Activated T-cell treated with anti-CD3 and anti-CD28 coated beads for 1 hour (primary cell): Measurements from ENCODE around the gene SPN.
"Not testable (repeated sequence)": the region's sequence is repeated elsewhere in the genome, so short reads cannot be mapped to it uniquely, and the experiment has no call there.

Experiments used
- DNase-seq: peaks from one replicate; pipeline ENCODE4 v3.0.0-alpha.2; 2020; ENCODE audit warnings: low read depth

The SPN gene

DNA sequence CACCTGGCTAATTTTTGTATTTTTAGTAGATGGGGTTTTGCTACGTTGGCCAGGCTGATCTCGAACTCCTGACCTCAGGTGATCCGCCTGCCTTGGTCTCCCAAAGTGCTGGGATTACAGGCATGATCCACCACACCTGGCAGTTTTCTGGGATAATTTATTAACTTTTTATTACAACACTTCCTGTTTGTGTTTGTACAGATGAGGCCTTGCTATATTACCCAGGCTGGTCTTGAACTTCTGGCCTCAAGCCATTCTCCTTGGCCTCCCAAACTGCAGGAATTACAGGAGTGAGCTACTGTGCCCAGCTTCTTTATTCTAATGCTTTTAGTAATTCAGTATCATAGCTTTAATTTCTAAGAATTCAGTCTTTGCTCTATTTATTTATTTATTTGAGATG is 16.1 kb upstream of the SPN start:
- no peak for DNase-seq

DNA sequence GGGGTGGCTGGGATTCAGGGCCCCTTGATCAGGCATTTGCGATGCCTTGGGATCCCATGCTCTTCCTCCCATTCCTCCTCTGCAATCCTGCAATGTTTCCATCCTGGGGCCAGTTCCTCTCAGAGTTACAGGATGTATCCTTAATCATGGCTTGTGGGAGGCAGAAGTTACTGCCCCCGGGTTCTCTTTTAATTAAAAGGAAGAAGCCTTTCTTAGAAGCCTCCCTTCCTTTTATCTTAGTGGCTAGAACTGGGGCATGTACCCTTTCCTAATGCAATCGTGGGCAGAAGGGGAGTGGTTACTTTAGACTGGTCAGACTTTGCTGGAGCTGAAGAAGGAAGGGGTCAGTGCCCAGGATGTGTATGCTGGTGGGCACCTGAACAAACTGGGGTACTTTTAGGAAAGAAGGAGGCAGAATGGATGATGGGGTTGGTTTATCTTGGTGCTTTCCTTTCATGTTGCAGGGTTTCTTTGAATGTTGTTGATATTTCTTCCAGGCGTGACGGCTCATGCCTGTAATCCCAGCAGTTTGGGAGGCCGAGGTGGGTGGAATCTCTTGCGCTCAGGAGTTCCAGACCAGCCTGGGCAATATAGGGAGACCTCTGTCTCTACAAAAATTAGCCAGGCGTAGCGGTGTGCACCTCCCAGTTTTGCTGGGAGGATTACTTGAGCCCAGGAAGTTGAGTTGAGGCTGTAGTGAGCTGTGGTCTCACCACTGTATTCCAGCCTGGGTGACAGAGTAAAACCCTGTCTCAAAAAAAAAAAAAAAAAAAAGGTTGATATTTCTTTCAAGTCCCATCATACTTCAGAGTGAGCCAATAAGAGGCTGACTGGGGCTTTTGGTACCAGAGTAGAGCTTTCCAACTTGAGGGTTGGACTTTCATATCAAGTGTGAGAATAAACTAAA is 13.2 kb upstream of the SPN start:
- DNase-seq, result no peak

DNA sequence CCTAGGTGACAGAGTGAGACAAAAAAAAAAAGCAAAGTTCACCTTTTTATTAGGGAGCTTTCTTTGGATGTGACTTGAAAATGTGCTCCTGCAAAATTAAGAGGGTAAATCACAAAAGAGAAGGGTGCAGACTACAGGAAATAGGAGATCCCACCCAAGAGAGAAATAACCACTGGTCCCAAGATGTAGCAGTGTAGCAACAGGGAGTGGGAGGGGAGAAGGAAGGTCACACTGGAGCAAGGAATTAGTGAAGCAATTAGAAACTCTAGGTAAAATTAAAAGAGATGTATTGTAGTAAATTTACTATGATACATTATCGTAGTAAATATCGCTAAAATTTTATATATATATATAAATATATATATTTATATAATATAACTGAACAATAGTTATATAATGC is 12.3 kb upstream of the SPN start:
- DNase-seq, result no peak

DNA sequence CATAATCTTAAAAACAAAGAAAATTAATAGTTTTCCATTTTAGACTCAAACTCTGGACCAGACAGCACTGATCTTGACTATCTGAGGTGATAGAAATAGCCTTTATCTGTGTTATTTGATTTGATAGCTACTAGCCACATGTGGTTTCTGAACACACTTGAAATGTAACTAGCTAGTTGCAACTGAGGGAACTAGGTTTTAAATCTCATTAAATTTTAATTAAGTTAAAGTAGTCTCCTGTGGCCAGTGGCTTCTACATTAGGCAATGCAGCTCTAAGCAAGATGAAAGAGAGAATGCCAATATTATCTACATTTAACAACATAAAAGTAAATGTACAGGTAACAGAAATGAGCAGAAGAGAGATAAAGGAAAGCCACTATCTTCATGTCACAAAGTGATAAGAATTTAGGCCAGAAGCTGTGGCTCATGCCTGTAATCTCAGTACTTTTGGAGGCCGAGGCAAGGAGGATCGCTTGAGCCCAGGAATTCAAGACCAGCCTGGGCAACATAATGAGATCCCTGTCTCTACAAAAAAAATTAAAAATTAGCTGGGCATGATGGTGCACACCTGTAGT is 11.2 kb upstream of the SPN start:
- no peak for DNase-seq

DNA sequence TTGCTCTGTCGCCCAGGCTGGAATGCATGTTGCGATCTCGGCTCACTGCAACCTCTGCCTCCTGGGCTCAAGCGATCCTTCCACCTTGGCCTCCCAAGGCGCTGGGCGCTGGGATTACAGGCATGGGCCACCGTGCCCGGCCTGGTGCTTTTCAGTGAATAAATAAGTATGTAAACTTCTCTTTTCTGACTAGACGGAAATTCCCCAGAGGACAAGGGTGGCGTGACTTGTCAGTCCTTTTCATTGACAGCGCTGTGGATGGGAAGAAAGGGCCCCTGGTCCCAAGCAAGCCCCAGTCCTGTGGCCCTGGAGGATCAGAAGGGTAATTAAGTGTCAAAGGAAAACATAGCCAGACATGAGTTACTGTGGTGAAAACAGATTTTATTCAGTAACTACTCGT is 9.6 kb upstream of the SPN start:
- DNase-seq, result no peak

DNA sequence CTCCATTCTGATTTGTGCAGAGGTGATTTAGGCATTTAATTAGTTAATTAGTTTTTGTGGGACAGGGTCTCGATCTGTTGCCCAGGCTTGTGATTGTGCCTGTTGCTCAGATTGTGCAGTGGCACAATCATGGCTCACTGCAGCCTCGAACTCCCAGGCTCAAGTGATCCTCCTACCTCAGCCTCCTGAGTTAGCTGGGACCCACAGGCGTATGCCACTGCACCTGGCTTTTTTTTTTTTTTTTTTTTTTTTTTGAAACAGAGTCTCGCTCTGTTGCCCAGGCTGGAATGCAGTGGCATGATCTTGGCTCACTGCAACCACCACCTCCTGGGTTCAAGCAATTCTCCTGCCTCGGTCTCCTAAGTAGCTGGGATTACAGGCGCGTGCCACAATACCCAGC is 9.2 kb upstream of the SPN start:
- not testable (repeated sequence) for DNase-seq

DNA sequence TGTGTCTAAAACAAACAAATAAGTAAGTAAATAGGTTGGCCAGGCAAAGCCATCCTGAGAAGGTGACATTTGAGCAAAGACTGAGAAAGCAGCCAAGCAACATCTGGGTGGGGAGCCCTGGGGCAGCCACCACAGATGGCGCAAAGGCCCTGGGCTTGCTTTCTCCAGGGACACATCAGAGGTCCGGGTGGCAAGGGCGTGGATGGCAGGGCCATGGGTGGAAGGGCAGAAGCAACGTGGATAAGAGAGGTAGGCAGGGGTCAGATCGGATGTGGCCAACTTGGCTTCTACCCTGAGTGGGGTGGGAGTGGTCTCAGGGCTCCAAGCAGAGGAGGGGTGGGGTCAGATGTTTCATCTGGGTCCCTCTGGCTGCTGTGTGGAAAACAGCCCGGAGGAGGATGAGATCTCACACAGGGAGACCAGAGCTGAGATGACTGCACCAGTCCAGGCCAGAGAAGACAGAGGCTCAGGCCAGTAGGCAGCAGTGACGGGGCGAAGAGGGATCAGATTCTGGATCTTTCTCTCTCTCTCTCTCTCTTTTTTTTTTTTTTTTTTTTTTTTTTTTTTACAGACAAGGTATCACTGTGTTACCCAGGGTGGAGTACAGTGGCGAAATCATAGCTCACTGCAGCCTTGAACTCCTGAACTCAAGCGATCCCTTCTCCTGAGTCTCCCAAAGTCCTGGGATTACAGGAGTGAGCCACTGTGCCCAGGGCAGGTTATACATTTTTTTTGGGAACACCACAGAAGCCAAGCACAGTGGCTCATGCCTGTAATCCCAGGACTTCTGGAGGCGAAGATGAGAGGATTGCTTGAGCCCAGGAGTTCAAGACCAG is 6.1 kb upstream of the SPN start:
- DNase-seq, result no peak

DNA sequence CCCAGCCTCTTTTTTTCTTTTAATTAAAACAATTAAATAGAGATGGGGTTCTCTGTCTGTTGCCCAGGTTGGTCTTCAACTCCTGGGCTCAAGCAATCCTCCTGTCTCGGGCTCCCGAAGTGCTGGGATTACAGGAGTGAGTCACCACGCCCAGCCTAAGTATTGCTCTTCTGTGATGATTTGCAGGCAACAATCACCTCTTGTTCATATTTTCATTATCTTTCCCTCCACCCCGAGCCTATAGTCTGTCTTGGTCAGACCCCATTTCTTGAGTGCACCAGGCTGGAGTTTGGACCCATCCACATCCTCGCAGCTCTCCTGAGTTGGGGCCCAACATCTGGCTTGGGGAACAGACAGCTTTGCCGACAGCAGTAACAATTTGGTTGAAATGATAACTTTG is 4.3 kb upstream of the SPN start:
- DNase-seq, result no peak

DNA sequence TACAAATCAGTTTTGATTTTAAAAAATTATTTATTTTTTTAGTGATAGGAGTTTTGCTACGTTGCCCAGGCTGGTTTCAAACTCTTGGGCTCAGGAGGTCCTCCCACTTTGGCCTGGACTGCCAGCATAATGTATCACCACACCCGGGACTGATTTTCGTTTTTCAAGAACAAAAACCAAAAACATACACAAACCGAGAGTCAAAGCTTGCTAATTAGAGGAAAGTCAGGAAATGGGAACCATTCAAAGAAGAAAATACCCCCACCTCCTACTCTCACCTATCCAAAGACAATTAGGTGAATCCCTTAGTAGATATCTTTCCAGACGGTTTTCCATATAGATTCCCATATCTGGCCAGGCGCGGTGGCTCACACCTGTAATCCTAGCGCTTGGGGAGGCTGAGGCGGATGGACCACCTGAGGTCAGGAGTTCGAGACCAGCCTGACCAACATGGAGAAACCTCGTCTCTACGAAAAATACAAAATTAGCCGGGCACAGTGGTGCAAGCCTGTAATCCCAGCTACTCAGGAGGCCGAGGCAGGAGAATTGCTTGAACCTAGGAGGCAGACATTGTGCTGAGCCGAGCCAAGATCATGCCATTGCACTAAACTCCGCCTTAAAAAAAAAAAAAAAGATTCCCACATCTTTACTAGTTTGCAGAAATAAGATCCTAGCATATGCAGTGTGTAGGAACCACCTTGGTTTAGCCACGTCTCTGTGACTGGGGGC is 883 bp upstream of the SPN start:
- no peak for DNase-seq

DNA sequence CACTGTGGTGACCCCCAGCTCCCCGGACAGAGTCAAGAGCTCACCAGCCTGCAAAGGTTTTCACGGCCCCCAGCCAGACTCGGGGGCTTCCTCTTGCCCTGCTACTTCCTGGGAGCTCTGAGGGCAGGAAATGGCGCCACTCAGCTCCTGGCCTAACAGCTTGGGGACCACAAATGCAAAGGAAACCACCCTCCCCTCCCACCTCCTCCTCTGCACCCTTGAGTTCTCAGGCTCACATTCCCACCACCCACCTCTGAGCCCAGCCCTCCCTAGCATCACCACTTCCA is 375 bp upstream of the SPN start:
- no peak for DNase-seq

DNA sequence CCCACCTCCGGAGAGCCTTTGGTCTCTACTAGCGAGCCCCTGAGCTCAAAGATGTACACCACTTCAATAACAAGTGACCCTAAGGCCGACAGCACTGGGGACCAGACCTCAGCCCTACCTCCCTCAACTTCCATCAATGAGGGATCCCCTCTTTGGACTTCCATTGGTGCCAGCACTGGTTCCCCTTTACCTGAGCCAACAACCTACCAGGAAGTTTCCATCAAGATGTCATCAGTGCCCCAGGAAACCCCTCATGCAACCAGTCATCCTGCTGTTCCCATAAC is 702 bp downstream of the SPN start:
- DNase-seq, result no peak

DNA sequence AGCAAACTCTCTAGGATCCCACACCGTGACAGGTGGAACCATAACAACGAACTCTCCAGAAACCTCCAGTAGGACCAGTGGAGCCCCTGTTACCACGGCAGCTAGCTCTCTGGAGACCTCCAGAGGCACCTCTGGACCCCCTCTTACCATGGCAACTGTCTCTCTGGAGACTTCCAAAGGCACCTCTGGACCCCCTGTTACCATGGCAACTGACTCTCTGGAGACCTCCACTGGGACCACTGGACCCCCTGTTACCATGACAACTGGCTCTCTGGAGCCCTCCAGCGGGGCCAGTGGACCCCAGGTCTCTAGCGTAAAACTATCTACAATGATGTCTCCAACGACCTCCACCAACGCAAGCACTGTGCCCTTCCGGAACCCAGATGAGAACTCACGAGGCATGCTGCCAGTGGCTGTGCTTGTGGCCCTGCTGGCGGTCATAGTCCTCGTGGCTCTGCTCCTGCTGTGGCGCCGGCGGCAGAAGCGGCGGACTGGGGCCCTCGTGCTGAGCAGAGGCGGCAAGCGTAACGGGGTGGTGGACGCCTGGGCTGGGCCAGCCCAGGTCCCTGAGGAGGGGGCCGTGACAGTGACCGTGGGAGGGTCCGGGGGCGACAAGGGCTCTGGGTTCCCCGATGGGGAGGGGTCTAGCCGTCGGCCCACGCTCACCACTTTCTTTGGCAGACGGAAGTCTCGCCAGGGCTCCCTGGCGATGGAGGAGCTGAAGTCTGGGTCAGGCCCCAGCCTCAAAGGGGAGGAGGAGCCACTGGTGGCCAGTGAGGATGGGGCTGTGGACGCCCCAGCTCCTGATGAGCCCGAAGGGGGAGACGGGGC is 1.3 kb downstream of the SPN start:
- DNase-seq, result peak; percentile 38

DNA sequence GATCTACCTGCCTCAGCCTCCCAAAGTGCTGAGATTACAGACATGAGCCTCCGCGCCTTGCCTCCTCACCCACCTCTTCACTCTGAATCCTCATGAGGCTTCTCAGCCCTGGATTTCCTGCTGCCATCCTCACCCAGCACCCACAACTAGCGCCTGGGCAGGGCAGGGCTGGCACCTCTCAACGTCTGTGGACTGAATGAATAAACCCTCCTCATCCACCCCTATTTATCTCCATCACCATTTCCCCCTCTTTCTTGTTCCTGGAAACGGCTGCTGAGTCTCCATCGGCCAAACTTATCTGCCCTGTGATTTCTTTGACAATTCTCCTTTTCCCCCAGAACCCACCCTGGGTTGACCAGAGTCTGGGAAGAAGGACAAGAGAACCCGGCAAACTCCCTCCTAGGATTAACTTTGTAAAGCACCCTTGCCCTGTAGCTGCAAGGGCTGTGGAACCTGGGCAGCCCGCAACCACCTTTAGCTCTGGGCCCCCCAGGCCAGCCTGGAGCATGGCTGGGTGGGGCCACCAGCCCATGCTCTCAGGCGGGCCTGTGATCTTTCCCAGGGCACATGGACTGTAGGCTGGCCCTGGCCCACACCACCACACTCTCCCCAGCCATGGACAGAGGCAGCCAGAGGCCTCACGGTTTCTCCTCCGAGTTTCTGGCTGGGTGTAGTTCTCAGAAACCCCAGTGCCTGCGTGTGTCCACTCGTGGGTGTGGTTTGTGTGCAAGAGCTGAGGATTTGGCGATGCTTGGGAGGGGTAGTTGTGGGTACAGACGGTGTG is 2.4 kb downstream of the SPN start:
- no peak for DNase-seq

DNA sequence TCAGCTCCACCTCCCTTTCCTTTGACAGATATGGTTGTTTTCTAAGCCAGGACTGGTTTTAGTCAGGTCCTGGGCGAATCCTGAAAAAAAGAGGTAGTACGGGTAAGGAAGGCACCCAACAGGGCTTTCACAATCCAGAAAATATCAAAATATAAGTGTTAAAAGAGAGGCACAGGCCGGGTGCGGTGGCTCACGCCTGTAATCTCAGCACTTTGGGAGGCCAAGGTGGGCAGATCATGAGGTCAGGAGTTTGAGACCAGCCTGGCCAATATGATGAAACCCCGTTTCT is 4.2 kb downstream of the SPN start:
- DNase-seq, result not testable (repeated sequence)

DNA sequence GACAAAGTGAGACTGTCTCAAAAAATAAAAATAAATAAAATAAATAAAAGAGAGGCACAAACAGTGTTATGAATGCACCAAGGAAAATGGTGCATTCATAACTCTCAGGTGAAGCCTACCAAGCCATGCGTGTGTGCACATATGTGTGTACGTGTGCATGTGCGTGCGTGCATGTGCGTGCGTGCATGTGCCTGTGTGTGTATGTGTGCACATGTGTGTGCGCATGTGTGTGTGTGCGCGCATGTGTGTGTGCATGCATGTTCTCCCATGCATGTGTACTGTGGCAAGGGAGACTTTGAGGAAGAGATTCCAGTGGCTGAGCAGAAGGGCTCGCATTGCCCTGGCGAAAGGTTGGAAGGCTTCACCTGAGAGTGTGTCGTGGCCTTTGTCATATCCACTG is 4.7 kb downstream of the SPN start:
- no peak for DNase-seq

DNA sequence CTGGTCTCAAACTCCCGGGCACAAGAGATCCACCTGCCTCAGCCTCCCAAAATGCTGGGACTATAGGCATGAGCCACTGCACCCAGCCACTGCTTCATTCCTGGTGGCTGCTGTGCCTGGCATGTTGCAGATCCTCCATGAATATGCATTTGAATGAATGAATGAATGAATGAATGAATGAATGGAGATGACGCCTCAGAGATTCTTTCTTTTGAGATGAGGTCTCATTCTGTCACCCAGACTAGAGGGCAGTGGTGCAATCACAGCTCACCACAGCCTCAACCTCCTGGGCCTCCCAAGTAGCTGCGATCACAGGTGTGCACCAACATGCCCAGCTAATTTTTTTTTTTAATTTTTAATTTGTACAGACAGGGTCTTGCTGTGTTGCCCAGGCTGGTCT is 5.2 kb downstream of the SPN start:
- DNase-seq, result no peak

DNA sequence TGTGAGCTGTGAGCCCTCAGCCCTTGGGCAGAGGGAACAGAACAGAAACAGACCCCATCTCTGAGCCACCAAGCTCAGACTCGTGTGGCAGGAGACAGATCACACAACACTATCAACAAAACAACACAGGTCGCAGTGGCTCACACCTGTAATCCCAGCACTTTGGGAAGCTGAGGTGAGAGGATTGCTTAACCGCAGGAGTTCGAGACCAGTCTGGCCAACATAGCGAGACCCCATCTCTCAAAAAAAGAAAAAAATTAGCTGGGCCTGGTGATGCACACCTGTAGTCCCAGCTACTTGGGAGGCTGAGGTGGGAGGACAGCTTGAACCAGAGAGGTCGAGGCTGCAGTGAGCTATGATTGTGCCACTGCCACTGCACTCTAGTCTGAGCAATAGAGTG is 10.5 kb downstream of the SPN start:
- no peak for DNase-seq

DNA sequence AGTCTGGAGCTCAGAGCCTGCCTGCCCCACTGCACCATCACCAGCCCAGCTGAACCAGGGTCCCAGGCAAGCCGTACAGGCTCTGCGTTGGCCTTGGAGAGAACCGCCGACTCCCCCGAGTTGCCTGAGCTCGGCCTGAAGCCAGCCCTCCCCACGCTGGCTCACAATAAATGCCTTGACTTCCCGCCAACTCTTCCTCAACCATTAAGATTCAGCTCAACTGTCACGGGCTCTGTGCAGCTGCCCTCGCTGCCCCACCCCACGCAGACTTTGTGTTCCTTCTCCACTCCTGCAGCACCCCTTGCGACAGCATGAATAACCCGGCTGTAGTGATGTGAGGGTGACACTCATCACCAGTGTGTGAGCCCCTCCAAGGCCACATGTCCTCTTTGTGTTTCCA is 11.1 kb downstream of the SPN start:
- no peak for DNase-seq

DNA sequence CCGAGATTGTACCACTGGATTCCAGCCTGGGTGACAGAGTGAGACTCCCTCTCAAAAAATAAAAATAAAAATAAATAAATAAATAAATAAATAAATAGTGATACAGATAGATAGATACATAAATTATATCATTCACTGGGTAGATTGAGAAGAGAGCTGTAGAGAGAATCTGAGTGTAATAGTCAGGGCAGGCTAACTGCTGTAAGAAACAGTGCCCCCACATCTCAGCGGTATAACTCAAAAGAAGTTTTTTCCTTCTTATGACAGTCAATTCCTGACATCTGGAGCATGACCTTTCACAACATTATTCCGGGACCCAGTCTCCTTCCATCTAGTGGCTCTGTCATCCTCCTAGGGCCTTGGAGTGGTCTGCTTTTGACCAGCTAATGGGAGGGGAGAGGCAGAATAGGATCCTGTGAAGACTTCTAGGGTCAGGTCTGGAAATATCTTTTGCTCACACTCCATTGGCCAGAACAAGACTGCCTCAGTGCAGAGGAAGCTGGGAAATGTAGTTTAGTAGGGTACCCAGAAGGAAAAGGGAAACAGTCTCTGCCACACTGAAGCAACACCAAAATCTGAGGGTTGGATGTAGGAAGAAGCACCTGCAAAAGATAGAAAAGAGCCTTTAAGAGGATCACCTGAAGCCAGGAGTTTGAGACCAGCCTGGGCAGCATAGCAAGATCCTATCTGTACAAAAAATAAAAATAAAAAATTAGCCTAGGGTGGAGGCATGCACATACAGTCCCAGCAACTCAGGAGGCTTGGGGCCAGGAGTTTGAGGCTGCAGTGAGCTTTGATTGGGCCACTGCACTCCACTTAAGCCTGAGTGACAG is 13.0 kb downstream of the SPN start:
- no peak for DNase-seq

DNA sequence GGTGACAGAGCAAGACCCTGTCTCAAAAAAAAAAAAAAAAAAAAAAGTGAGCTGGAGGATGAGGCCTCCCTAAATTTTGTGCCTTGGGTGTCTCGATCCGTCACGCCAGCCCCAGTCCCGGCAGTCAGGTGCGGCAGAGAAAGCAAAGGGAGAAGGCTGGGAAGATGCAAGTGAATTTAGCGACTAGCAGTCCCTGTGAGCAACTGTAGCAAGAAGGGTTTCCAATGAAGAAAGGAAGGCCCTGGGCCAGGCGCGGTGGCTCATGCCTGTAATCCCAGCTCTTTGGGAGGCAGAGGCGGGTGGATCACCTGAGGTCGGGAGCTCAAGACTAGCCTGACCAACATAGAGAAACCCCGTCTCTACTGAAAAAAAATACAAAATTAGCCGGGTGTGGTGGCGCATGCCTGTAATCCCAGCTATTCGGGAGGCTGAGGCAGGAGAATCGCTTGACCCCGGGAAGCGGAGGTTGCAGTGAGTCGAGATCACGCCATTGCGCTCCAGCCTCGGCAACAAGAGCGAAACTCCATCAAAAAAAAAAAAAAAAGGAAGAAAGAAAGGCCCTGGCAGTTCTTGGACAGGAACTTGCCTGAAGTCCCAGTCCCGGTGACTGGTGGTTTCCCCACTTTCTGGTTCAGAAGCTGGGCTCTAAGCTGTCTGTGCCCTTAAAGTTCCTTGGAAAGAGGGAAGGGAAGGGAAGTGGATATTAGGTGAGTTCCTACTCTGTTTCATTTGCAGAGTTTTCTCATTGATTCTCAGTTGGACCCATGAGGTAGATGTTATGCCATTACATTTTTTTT is 14.1 kb downstream of the SPN start:
- DNase-seq, result no peak
